HEK293 (cell line): ENCODE measurements around the gene KRT20.

ENCODE experiments used
- CTCF ChIA-PET: fragments of 350-600 bp; formaldehyde crosslinking; extraction: SDS; loops from one replicate; lab custom pipeline; 2021; ENCODE audit warnings: antibody characterized with exemption; lab: Yijun Ruan, JAX
- POLR2A ChIA-PET: fragments of 300-600 bp; formaldehyde crosslinking; extraction: SDS; loops from one replicate; lab custom pipeline; 2020; ENCODE audit warnings: antibody characterized with exemption, inconsistent platforms; lab: Yijun Ruan, JAX
- H3K27ac ChIP-seq: fragments of 200-500 bp; sonication (Bioruptor generic); 2 replicates; pipeline ENCODE4 v1.5.1; 2014; ENCODE audit warnings: low read depth, low read length, control low read depth, inconsistent platforms; ENCODE audit errors: extremely low read depth
- H3K36me3 ChIP-seq, 2 experiments: fragments of 200-500 bp in 1 of 2; sonication (Bioruptor generic) in 1 of 2; 1 replicate in 1 of 2; 2 replicates in 1 of 2; pipeline ENCODE4 v1.5.1; 2014 to 2017; ENCODE audit warnings: inconsistent platforms in 2 of 2, low read length in 2 of 2; ENCODE audit not compliant: control insufficient read depth in 2 of 2, insufficient read depth in 1 of 2
- H3K4me1 ChIP-seq: fragments of 200-500 bp; sonication (Bioruptor generic); 2 replicates; pipeline ENCODE4 v1.5.1; 2014; ENCODE audit warnings: mild to moderate bottlenecking, low read length, inconsistent platforms; ENCODE audit not compliant: control insufficient read depth, insufficient read depth
- H3K4me3 ChIP-seq: 2 replicates; pipeline ENCODE4 v1.5.1; 2011; ENCODE audit warnings: low read depth, mild to moderate bottlenecking, control low read depth, low read length, moderate library complexity
- H3K9me3 ChIP-seq: fragments of 200-500 bp; sonication (Bioruptor generic); 2 replicates; pipeline ENCODE4 v1.5.1; 2014; ENCODE audit warnings: low read depth, low read length, inconsistent platforms; ENCODE audit not compliant: control insufficient read depth, insufficient read depth
- FEZF1 ChIP-seq: fragments of 450-650 bp; formaldehyde crosslinking; IDR thresholded peaks from 2 replicates; pipeline ENCODE4 v1.5.1; 2016; ENCODE audit warnings: missing biosample characterization, missing genetic modification characterization
- RBAK ChIP-seq: fragments of 450-650 bp; formaldehyde crosslinking; IDR thresholded peaks from 2 replicates; pipeline ENCODE4 v1.5.1; 2016; ENCODE audit warnings: missing biosample characterization, missing genetic modification characterization
- SCRT2 ChIP-seq: fragments of 450-650 bp; formaldehyde crosslinking; IDR thresholded peaks from 2 replicates; pipeline ENCODE4 v1.5.1; 2016; ENCODE audit warnings: missing biosample characterization, missing genetic modification characterization
- SETDB1 ChIP-seq: IDR thresholded peaks from one replicate; pipeline ENCODE4 v1.6.1; 2017; ENCODE audit warnings: mild to moderate bottlenecking, low read length, moderate library complexity, mixed read lengths; ENCODE audit not compliant: insufficient read length
- ZBTB7A ChIP-seq: fragments of 450-650 bp; formaldehyde crosslinking; IDR thresholded peaks from 2 replicates; pipeline ENCODE4 v1.5.1; 2016; ENCODE audit warnings: low read depth, missing biosample characterization, missing genetic modification characterization
- ZEB2 ChIP-seq: fragments of 450-650 bp; formaldehyde crosslinking; IDR thresholded peaks from 2 replicates; pipeline ENCODE4 v1.5.1; 2016; ENCODE audit warnings: missing biosample characterization, missing genetic modification characterization
- ZFHX2 ChIP-seq: fragments of 450-650 bp; formaldehyde crosslinking; conservative IDR thresholded peaks from 2 replicates; pipeline ENCODE4 v1.5.1; 2016; ENCODE audit warnings: missing biosample characterization, missing genetic modification characterization
- ZIC2 ChIP-seq: fragments of 450-650 bp; formaldehyde crosslinking; IDR thresholded peaks from 2 replicates; pipeline ENCODE4 v1.5.1; 2016; ENCODE audit warnings: missing biosample characterization, missing genetic modification characterization
- ZNF138 ChIP-seq: fragments of 450-650 bp; formaldehyde crosslinking; IDR thresholded peaks from 2 replicates; pipeline ENCODE4 v1.5.1; 2016; ENCODE audit warnings: missing biosample characterization, missing genetic modification characterization, borderline replicate concordance
- ZNF274 ChIP-seq, 2 experiments: fragments of 200-500 bp in 1 of 2; fragments of 450-650 bp in 1 of 2; sonication (Bioruptor generic) in 1 of 2; formaldehyde crosslinking in 1 of 2; IDR thresholded peaks; 2 replicates each; pipeline versions ENCODE4 v1.5.1 to v1.6.1; 2014 to 2016; ENCODE audit warnings: borderline replicate concordance in 1 of 2, inconsistent platforms in 1 of 2, low read length in 1 of 2, missing biosample characterization in 1 of 2, missing genetic modification characterization in 1 of 2
- ZNF350 ChIP-seq: fragments of 450-650 bp; formaldehyde crosslinking; IDR thresholded peaks from 2 replicates; pipeline ENCODE4 v1.5.0; 2017; ENCODE audit warnings: missing biosample characterization, mild to moderate bottlenecking, missing genetic modification characterization
- ZNF416 ChIP-seq: fragments of 450-650 bp; formaldehyde crosslinking; IDR thresholded peaks from 2 replicates; pipeline ENCODE4 v1.5.1; 2016; ENCODE audit warnings: missing biosample characterization, missing genetic modification characterization
- ZNF501 ChIP-seq: fragments of 450-650 bp; formaldehyde crosslinking; IDR thresholded peaks from 2 replicates; pipeline ENCODE4 v1.5.1; 2016; ENCODE audit warnings: missing biosample characterization, missing genetic modification characterization
- ZNF510 ChIP-seq: fragments of 450-650 bp; formaldehyde crosslinking; IDR thresholded peaks from 2 replicates; pipeline ENCODE4 v1.5.1; 2018; ENCODE audit warnings: mild to moderate bottlenecking, missing genetic modification characterization, missing biosample characterization; ENCODE audit not compliant: insufficient replicate concordance
- ZNF629 ChIP-seq: fragments of 450-650 bp; formaldehyde crosslinking; IDR thresholded peaks from 2 replicates; pipeline ENCODE4 v1.5.1; 2017; ENCODE audit warnings: missing biosample characterization, missing genetic modification characterization
- ZNF660 ChIP-seq: fragments of 450-650 bp; IDR thresholded peaks from 2 replicates; pipeline ENCODE4 v1.5.1; 2018; ENCODE audit warnings: missing biosample characterization, mild to moderate bottlenecking, missing genetic modification characterization
- TF ChIP-seq, protein P1 (sequence below): fragments of 450-650 bp; formaldehyde crosslinking; IDR thresholded peaks from 2 replicates; pipeline ENCODE4 v1.5.1; 2016; ENCODE audit warnings: missing biosample characterization, missing genetic modification characterization
- TF ChIP-seq, protein P2 (sequence below): fragments of 450-650 bp; formaldehyde crosslinking; IDR thresholded peaks from 2 replicates; pipeline ENCODE4 v1.5.1; 2016; ENCODE audit warnings: missing biosample characterization, missing genetic modification characterization
- TF ChIP-seq, protein P3 (sequence below): fragments of 450-650 bp; formaldehyde crosslinking; IDR thresholded peaks from 2 replicates; pipeline ENCODE4 v1.5.1; 2016; ENCODE audit warnings: missing biosample characterization, missing genetic modification characterization, borderline replicate concordance

Gene KRT20, protein sequence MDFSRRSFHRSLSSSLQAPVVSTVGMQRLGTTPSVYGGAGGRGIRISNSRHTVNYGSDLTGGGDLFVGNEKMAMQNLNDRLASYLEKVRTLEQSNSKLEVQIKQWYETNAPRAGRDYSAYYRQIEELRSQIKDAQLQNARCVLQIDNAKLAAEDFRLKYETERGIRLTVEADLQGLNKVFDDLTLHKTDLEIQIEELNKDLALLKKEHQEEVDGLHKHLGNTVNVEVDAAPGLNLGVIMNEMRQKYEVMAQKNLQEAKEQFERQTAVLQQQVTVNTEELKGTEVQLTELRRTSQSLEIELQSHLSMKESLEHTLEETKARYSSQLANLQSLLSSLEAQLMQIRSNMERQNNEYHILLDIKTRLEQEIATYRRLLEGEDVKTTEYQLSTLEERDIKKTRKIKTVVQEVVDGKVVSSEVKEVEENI

DNA sequence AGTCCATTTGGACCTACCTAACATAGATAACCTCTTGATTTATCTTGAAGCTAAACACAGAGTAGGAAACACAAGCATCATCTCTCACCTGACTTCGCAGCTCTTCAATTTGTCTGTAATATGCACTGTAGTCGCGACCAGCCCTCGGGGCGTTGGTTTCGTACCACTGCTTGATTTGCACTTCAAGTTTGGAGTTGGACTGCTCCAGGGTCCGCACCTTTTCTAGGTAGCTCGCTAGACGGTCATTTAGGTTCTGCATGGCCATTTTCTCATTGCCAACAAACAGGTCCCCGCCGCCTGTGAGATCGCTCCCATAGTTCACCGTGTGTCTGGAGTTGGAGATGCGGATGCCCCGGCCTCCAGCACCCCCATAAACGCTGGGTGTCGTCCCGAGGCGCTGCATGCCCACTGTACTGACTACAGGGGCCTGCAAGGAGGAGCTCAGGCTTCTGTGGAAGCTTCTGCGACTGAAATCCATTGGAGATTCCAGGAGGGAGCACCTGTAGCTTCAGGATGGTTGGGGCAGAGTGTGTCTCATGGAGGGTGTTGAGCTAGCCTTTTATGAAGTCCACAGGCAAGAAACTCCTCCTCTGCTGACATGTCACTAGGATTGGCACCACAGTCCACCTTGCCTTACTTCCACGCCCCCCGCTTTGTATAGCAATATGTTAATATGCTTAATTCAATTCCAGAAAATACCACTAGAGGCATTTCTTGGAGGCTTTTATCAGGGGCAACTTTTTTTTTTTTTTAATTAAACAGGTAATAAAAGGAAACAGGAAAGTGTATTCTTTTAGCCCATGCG is at the start of gene KRT20:
TSS of gene KRT20 (minus strand) at position 535 of the 805 bp plus-strand sequence. CDS start at position 478, 57 bp downstream.
- ChIA-PET POLR2A (no interaction called here), CTCF (interaction anchor here (0.6 to 2.2 kb wide), 12 partner anchors 9 to 764 kb away, joined by 3 to 7 read pairs (median 4); no protein-coding TSS in a partner anchor)
- no peaks in the 10 kb centered on the region for H3K4me1 ChIP-seq
- H3K4me3 ChIP-seq = no peak within 1 kb of the TSS
- H3K36me3 ChIP-seq = no peaks in the 10 kb centered on the region
- no peak within 1 kb of the TSS for H3K27ac ChIP-seq
- peak; percentile 77 for TF ChIP-seq SCRT2 (tag by site-specific recombination)
- TF ChIP-seq ZNF416 = no peak
- no peaks in the 10 kb centered on the region for H3K9me3 ChIP-seq

DNA sequence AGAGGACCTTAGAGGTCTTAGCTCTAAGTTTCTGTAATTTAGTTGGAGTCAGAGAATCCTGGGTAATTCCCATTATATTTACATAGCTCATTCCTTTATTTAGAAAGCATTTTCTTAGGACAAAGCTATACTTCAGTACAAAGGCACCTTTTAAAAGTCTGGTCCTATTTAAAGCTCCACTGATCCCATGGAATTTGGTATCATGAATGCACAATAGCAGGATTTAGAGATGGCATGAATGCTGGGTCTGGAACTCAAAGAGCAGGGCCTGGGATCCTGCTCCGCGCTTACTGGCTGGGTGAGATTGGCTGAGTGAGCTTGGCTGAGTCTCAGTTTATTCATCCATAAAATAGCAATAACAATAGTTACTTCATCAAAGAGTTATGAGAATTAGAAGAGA is 47.6 kb upstream of the KRT20 start:
- Histone ChIP-seq H3K4me1 (no peaks in the 10 kb centered on the region), H3K9me3 (no peaks in the 10 kb centered on the region), H3K4me3 (no peak overlapping the region), H3K27ac (no peak overlapping the region), H3K36me3 (no peaks in the 10 kb centered on the region)
- POLR2A ChIA-PET = no interaction called here
- CTCF ChIA-PET = interaction anchor here (0.5 kb wide), 1 partner anchor 528 kb away, joined by 3 read pairs; no protein-coding TSS in a partner anchor
- TF ChIP-seq ZIC2 (tag by site-specific recombination) (no peak), RBAK (tag by site-specific recombination) (no peak), ZNF274 (IDR thresholded peaks at IDR 0.05; ENCODE audit: low read length) (no peak), ZNF274 (tag by site-specific recombination; IDR thresholded peaks at IDR 0.05; ENCODE audit: borderline replicate concordance) (no peak), ZNF501 (tag by site-specific recombination) (no peak)

DNA sequence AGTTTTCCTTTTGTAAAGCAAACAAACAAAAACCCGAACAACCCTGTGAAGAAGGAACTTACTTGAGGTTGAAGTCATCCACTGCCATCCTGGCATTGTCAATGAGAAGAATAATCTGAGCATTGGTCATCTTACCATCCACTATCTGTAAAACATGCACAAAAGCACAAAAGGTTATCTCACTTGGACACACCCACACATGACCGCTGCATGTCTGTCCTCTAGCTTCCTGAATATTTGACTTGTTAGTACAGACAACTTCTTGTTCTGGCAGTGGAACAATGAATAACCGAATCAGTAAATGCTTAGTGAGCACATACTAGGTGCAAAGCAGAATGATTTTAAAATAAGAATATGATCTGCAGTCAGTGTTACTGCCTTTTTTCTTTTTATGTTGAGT is 46.3 kb upstream of the KRT20 start:
- Histone ChIP-seq H3K27ac (no peak overlapping the region), H3K9me3 (no peaks in the 10 kb centered on the region), H3K4me3 (no peak overlapping the region), H3K4me1 (no peaks in the 10 kb centered on the region), H3K36me3 (no peaks in the 10 kb centered on the region)
- no peak for TF ChIP-seq SETDB1
- TF ChIP-seq, protein P1, sequence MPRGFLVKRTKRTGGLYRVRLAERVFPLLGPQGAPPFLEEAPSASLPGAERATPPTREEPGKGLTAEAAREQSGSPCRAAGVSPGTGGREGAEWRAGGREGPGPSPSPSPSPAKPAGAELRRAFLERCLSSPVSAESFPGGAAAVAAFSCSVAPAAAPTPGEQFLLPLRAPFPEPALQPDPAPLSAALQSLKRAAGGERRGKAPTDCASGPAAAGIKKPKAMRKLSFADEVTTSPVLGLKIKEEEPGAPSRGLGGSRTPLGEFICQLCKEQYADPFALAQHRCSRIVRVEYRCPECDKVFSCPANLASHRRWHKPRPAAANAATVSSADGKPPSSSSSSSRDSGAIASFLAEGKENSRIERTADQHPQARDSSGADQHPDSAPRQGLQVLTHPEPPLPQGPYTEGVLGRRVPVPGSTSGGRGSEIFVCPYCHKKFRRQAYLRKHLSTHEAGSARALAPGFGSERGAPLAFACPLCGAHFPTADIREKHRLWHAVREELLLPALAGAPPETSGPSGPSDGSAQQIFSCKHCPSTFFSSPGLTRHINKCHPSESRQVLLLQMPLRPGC (tag by site-specific recombination) = no peak
- TF ChIP-seq ZEB2 (tag by site-specific recombination) = no peak
- TF ChIP-seq ZBTB7A (tag by site-specific recombination) = no peak
- TF ChIP-seq ZNF138 (tag by site-specific recombination) = no peak
- TF ChIP-seq FEZF1 (tag by site-specific recombination) = no peak
- CTCF ChIA-PET = interaction anchor here (1.0 kb wide), 1 partner anchor 732 kb away, joined by 3 read pairs; no protein-coding TSS in a partner anchor
- POLR2A ChIA-PET = no interaction called here

DNA sequence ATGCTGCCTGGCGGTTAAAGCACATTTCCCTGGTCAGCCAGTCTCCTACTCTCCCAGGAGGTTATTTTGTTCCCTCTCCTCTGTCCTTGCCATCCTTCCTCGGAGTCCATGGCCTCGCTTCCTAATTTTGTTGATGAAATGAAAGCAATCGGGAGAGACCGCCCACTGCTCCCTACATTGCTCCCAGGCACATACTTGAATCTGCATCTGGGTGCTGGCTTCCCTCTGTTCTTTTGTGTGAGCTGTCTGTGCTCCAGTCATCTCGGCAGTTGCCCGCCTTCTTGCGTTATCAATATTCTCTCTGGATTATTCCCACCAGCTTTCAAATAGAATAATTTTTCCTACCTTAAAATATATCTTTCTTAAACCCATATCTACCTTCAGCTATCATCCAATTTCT is 41.3 kb upstream of the KRT20 start:
- no peaks in the 10 kb centered on the region for H3K9me3 ChIP-seq
- POLR2A ChIA-PET = no interaction called here
- no peak overlapping the region for H3K27ac ChIP-seq
- no peaks in the 10 kb centered on the region for H3K4me1 ChIP-seq
- no peaks in the 10 kb centered on the region for H3K36me3 ChIP-seq
- H3K4me3 ChIP-seq = no peak overlapping the region
- CTCF ChIA-PET = interaction anchor here (1.4 kb wide), 1 partner anchor 737 kb away, joined by 4 read pairs; no protein-coding TSS in a partner anchor
- TF ChIP-seq ZNF510 (tag by site-specific recombination) (no peak), ZNF350 (tag by site-specific recombination) (no peak), ZNF660 (tag by site-specific recombination) (no peak), ZNF629 (tag by site-specific recombination) (no peak), ZFHX2 (tag by site-specific recombination) (no peak)
- TF ChIP-seq, protein P2, sequence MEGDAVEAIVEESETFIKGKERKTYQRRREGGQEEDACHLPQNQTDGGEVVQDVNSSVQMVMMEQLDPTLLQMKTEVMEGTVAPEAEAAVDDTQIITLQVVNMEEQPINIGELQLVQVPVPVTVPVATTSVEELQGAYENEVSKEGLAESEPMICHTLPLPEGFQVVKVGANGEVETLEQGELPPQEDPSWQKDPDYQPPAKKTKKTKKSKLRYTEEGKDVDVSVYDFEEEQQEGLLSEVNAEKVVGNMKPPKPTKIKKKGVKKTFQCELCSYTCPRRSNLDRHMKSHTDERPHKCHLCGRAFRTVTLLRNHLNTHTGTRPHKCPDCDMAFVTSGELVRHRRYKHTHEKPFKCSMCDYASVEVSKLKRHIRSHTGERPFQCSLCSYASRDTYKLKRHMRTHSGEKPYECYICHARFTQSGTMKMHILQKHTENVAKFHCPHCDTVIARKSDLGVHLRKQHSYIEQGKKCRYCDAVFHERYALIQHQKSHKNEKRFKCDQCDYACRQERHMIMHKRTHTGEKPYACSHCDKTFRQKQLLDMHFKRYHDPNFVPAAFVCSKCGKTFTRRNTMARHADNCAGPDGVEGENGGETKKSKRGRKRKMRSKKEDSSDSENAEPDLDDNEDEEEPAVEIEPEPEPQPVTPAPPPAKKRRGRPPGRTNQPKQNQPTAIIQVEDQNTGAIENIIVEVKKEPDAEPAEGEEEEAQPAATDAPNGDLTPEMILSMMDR (tag by site-specific recombination) = no peak
- TF ChIP-seq, protein P3, sequence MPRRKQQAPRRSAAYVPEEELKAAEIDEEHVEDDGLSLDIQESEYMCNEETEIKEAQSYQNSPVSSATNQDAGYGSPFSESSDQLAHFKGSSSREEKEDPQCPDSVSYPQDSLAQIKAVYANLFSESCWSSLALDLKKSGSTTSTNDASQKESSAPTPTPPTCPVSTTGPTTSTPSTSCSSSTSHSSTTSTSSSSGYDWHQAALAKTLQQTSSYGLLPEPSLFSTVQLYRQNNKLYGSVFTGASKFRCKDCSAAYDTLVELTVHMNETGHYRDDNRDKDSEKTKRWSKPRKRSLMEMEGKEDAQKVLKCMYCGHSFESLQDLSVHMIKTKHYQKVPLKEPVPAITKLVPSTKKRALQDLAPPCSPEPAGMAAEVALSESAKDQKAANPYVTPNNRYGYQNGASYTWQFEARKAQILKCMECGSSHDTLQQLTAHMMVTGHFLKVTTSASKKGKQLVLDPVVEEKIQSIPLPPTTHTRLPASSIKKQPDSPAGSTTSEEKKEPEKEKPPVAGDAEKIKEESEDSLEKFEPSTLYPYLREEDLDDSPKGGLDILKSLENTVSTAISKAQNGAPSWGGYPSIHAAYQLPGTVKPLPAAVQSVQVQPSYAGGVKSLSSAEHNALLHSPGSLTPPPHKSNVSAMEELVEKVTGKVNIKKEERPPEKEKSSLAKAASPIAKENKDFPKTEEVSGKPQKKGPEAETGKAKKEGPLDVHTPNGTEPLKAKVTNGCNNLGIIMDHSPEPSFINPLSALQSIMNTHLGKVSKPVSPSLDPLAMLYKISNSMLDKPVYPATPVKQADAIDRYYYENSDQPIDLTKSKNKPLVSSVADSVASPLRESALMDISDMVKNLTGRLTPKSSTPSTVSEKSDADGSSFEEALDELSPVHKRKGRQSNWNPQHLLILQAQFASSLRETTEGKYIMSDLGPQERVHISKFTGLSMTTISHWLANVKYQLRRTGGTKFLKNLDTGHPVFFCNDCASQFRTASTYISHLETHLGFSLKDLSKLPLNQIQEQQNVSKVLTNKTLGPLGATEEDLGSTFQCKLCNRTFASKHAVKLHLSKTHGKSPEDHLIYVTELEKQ (tag by site-specific recombination) = no peak
